OCI-LY1 (cell line): ENCODE results near the gene LAPTM5.

Experiments used
- CTCF ChIP-seq: fragments of 200-600 bp; sonication (generic), shearing (Covaris generic); IDR thresholded peaks from 2 replicates; pipeline ENCODE4 v1.5.1; 2017; ENCODE audit warnings: mild to moderate bottlenecking, antibody characterized with exemption, low read length, moderate library complexity, mixed read lengths
- EZH2 ChIP-seq: fragments of 200-600 bp; sonication (generic), shearing (Covaris generic); IDR thresholded peaks from 2 replicates; pipeline ENCODE4 v1.8.0; 2017; ENCODE audit warnings: borderline replicate concordance, mixed run types, mild to moderate bottlenecking, antibody characterized with exemption, low read length, moderate library complexity, mixed read lengths

- TF ChIP-seq CTCF: no peak
- no peak for TF ChIP-seq EZH2
These were observed 31.3 kb downstream of the LAPTM5 start for GRCh38 chr1:30726236-30726635.
